ENCODE data around the gene OR2AE1. TPM values are rescaled to one million over a fixed set of nuclear protein-coding genes. Genes with fewer than 3 reads are reported as not detected.

Gene OR2AE1
- total RNA-seq, 1 donor from 2014 or later, result not detected

Other genes starting within 250 kb of the OR2AE1 start
- 104 TPM for gene CYP3A5, start 197.0 kb downstream of the OR2AE1 start, total RNA-seq
- 0.75 TPM for gene CYP3A7, start 141.8 kb downstream of the OR2AE1 start, total RNA-seq
- not detected for gene CYP3A4, start 92.8 kb downstream of the OR2AE1 start, total RNA-seq
- gene CYP3A43, start 49.0 kb downstream of the OR2AE1 start, total RNA-seq, result 0.75 TPM
- 36.3 TPM for gene TRIM4, start 42.5 kb upstream of the OR2AE1 start, total RNA-seq
- not detected for gene GJC3, start 52.6 kb upstream of the OR2AE1 start, total RNA-seq
- 6.2 TPM for gene AZGP1, start 99.0 kb upstream of the OR2AE1 start, total RNA-seq
- gene ZKSCAN1, start 138.6 kb upstream of the OR2AE1 start, total RNA-seq, result 105 TPM
- gene ZSCAN21, start 172.7 kb upstream of the OR2AE1 start, total RNA-seq, result 13.3 TPM
- gene ZNF3, start 204.7 kb upstream of the OR2AE1 start, total RNA-seq, result 41.3 TPM
- gene COPS6, start 211.9 kb upstream of the OR2AE1 start, total RNA-seq, result 121 TPM
- gene MCM7, start 224.4 kb upstream of the OR2AE1 start, total RNA-seq, result 52.4 TPM
- gene AP4M1, start 224.6 kb upstream of the OR2AE1 start, total RNA-seq, result 19.5 TPM
- gene TAF6, start 242.3 kb upstream of the OR2AE1 start, total RNA-seq, result 47.4 TPM
- 8.7 TPM for gene CNPY4, start 242.6 kb upstream of the OR2AE1 start, total RNA-seq
- gene MBLAC1, start 249.9 kb upstream of the OR2AE1 start, total RNA-seq, result 1.5 TPM

Measured in ureter (tissue), 1 donor.